ENCODE data around the gene ERVH48-1. TPM values are rescaled to one million over a fixed set of nuclear protein-coding genes. Genes with fewer than 3 reads are reported as not detected.

ERVH48-1 gene
- 1 to 10 TPM; 4.0 TPM for total RNA-seq

GRCh38 chr21:42925114-42925926 lies at the start of gene ERVH48-1:
Gene ERVH48-1 (minus strand): TSS chr21:42925630. CDS start chr21:42919006, 6,624 bp downstream.

GRCh38 chr21:42973991-42974831 lies 48.8 kb upstream of the ERVH48-1 start, which contains the start of gene PKNOX1:
Gene PKNOX1 (plus strand): TSS chr21:42974562. CDS start chr21:43004382, 29,820 bp downstream.

GRCh38 chr21:42892931-42893755 lies 32.3 kb downstream of the ERVH48-1 start, which contains the start of gene NDUFV3:
Gene NDUFV3 (plus strand): TSS chr21:42893309. CDS start chr21:42893334, 25 bp downstream.

GRCh38 chr21:42878993-42879787 lies 46.2 kb downstream of the ERVH48-1 start, which contains the start of gene WDR4:
Gene WDR4 (minus strand): TSS chr21:42879539. CDS start chr21:42879495, 44 bp downstream.

Small RNA genes within 50 kb of the gene (microRNA-seq; reads per million reads assigned to microRNA genes)
- not detected for gene MIR5692B (ENCODE audit: borderline microRNAs expressed, borderline replicate concordance)

Other genes starting within 250 kb of the ERVH48-1 start
- 10 to 100 TPM; 23.5 to 23.6 TPM for gene WDR4, start 46.1 kb downstream of the ERVH48-1 start, total RNA-seq
- gene NDUFV3, start 32.3 kb downstream of the ERVH48-1 start, total RNA-seq, result 10 to 100 TPM; 19.0 to 20.9 TPM
- gene PKNOX1, start 48.9 kb upstream of the ERVH48-1 start, total RNA-seq, result 10 to 100 TPM; 25.4 to 27.8 TPM
- gene CBS, start 150.2 kb upstream of the ERVH48-1 start, total RNA-seq, result 10 to 100 TPM; 30.4 to 32.9 TPM
- gene U2AF1, start 181.9 kb upstream of the ERVH48-1 start, total RNA-seq, result 10 to 100 TPM; 50.8 to 59.4 TPM
- gene CRYAA, start 243.4 kb upstream of the ERVH48-1 start, total RNA-seq, result not detected

All from activated naive CD4-positive, alpha-beta T cell treated with anti-CD3 and anti-CD28 coated beads, Interleukin-2, amount 10 ng/mL, durations not matched to agents 5 hours and 36 hours (primary cell).